ENCODE results near the gene SCGN. TPM values are rescaled to one million over a fixed set of nuclear protein-coding genes. Genes with fewer than 3 reads are reported as not detected.

SCGN gene
- total RNA-seq, 1 experiment from 2014 or later = not detected

DNA sequence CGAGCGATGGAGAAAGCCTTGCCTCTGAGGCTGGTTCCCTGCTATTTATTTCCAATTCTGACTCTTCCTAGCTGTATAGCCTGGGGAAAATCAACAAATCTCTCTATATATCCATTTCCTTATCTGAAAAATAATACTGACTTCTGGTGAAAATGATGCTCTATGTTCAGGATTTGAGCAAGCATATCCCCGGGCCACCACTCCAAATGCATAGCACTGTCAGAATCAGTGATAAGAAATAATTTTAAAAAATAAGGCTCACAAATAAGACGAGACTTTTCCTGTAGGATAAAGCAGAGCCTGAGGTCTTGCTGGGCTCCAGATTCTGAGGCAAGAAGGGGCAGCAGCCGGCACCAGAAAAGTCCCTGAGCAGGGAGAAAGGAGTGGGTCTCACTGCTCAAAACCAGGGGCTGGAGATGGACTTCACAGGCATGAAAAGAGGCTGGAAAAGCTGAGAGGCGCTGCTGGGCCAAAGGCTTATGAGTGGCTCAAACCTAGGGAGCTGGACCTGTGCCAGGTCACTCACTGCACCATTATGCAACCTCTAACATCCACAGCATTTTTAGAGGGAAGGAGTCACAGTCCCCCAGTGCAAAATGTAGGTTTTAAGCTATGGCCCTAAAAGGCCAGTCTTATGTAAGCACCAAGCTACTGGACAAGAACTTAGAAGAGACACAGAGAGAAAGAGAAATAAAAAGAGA is 54.4 kb downstream of the SCGN start:
- DNase-seq = no peak
- ChIA-PET CTCF (no interaction called here), POLR2A (ENCODE audit: unreplicated experiment) (no interaction called here)
- no peaks in the 10 kb centered on the region for H3K9me2 ChIP-seq (ENCODE audit: insufficient read depth)
- H3F3A ChIP-seq (ENCODE audit: insufficient read depth, low read depth) = no peaks in the 10 kb centered on the region
- H3K27me3 ChIP-seq (ENCODE audit: insufficient read depth, low read depth) = no peaks in the 10 kb centered on the region
- no peaks in the 10 kb centered on the region for H3K79me2 ChIP-seq (ENCODE audit: low read depth)
- H4K20me1 ChIP-seq (ENCODE audit: insufficient read depth) = no peaks in the 10 kb centered on the region
- H3K4me2 ChIP-seq = no peak overlapping the region
- no peaks in the 10 kb centered on the region for H3K9me3 ChIP-seq (ENCODE audit: insufficient read depth, low read depth)
- intact Hi-C loops (cut with micrococcal nuclease; ENCODE audit: unreplicated experiment) = no loop called here
- H3K4me1 ChIP-seq (replicated peaks; ENCODE audit: insufficient read depth) = no peaks in the 10 kb centered on the region
- no peaks in the 10 kb centered on the region for H3K36me3 ChIP-seq (ENCODE audit: low read depth)
- BruUV-seq (replicated peaks) = no TSS peak
- TF ChIP-seq, protein P1, sequence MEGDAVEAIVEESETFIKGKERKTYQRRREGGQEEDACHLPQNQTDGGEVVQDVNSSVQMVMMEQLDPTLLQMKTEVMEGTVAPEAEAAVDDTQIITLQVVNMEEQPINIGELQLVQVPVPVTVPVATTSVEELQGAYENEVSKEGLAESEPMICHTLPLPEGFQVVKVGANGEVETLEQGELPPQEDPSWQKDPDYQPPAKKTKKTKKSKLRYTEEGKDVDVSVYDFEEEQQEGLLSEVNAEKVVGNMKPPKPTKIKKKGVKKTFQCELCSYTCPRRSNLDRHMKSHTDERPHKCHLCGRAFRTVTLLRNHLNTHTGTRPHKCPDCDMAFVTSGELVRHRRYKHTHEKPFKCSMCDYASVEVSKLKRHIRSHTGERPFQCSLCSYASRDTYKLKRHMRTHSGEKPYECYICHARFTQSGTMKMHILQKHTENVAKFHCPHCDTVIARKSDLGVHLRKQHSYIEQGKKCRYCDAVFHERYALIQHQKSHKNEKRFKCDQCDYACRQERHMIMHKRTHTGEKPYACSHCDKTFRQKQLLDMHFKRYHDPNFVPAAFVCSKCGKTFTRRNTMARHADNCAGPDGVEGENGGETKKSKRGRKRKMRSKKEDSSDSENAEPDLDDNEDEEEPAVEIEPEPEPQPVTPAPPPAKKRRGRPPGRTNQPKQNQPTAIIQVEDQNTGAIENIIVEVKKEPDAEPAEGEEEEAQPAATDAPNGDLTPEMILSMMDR (conservative IDR thresholded peaks at IDR 0.05) = no peak
- TF ChIP-seq EZH2 (IDR thresholded peaks at IDR 0.05; ENCODE audit: low read depth) = no peak
- H2AFZ ChIP-seq = no peak overlapping the region
- H3K4me3 ChIP-seq = no peak overlapping the region
- H3K27ac ChIP-seq = no peak overlapping the region

DNA sequence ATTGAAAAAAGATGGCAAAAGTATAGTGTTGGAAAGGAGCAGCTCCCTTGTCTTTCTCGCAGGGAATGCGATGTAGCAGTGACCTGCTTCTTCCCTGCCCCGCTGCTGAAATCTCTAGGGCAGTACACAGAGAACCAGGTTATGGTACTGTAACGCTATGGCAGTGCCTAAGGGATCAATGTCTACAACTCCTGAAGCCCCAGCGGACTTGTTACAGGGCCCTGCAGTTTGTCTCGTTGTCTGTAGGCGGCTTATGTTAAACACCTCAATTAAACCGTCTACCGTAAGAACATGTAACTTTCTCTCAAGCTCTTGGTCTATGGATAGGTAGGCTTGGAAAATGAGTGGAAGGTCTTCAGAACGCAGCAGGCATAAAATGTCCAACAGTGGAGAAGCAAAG is 57.7 kb downstream of the SCGN start:
- Histone ChIP-seq H3K9me3 (ENCODE audit: insufficient read depth, low read depth) (no peaks in the 10 kb centered on the region), H4K20me1 (ENCODE audit: insufficient read depth) (no peaks in the 10 kb centered on the region), H3K4me3 (no peak overlapping the region), H3K9me2 (ENCODE audit: insufficient read depth) (no peaks in the 10 kb centered on the region), H3K79me2 (ENCODE audit: low read depth) (no peaks in the 10 kb centered on the region), H3K36me3 (ENCODE audit: low read depth) (no peaks in the 10 kb centered on the region), H3K27ac (no peak overlapping the region), H2AFZ (0 out of 2 replicates have a peak overlapping the region, but pooled peaks have one; percentile 16), H3K27me3 (ENCODE audit: insufficient read depth, low read depth) (no peaks in the 10 kb centered on the region), H3F3A (ENCODE audit: insufficient read depth, low read depth) (no peaks in the 10 kb centered on the region), H3K4me1 (replicated peaks; ENCODE audit: insufficient read depth) (no peaks in the 10 kb centered on the region), H3K4me2 (no peak overlapping the region)
- no TSS peak for BruUV-seq (replicated peaks)
- no peak for DNase-seq
- CTCF ChIA-PET = no interaction called here
- intact Hi-C loops (cut with micrococcal nuclease; ENCODE audit: unreplicated experiment) = no loop called here
- TF ChIP-seq, protein P1 (conservative IDR thresholded peaks at IDR 0.05) = no peak
- TF ChIP-seq EZH2 (IDR thresholded peaks at IDR 0.05; ENCODE audit: low read depth) = no peak
- POLR2A ChIA-PET (ENCODE audit: unreplicated experiment) = no interaction called here

DNA sequence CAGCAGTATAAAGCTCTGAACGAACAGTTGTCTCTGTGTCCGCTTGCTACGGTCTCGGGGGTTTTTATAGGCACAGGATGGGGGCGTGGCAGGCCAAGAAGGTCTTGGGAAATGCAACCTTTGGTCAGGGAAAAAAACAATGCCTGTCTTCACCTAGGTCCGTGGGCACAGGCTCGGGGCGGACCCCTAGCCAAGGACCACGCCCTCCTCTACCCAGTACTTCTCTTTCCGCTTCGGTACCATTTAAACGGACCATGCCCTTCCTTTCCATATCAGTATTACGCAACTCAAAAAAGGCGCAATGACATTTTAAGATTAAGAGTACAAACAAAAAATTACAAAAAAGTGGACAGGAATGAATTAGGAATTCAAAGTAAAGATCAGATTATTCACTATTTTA is 58.3 kb downstream of the SCGN start:
- Histone ChIP-seq H3F3A (ENCODE audit: insufficient read depth, low read depth) (no peaks in the 10 kb centered on the region), H3K27ac (no peak overlapping the region), H3K4me1 (replicated peaks; ENCODE audit: insufficient read depth) (no peaks in the 10 kb centered on the region), H4K20me1 (ENCODE audit: insufficient read depth) (no peaks in the 10 kb centered on the region), H3K27me3 (ENCODE audit: insufficient read depth, low read depth) (no peaks in the 10 kb centered on the region), H3K9me3 (ENCODE audit: insufficient read depth, low read depth) (no peaks in the 10 kb centered on the region), H3K4me2 (no peak overlapping the region), H3K9me2 (ENCODE audit: insufficient read depth) (no peaks in the 10 kb centered on the region), H3K4me3 (no peak overlapping the region), H2AFZ (0 out of 2 replicates have a peak overlapping the region, but pooled peaks have one; percentile 16), H3K36me3 (ENCODE audit: low read depth) (no peaks in the 10 kb centered on the region), H3K79me2 (ENCODE audit: low read depth) (no peaks in the 10 kb centered on the region)
- ChIA-PET POLR2A (ENCODE audit: unreplicated experiment) (no interaction called here), CTCF (no interaction called here)
- DNase-seq = no peak
- intact Hi-C loops (cut with micrococcal nuclease; ENCODE audit: unreplicated experiment) = no loop called here
- BruUV-seq (replicated peaks) = no TSS peak
- TF ChIP-seq, protein P1 (conservative IDR thresholded peaks at IDR 0.05) = no peak
- TF ChIP-seq EZH2 (IDR thresholded peaks at IDR 0.05; ENCODE audit: low read depth) = no peak

Measured in PC-9 (cell line).